Measurements from ENCODE around the gene PARD3B. TPM values are rescaled to one million over a fixed set of nuclear protein-coding genes. Genes with fewer than 3 reads are reported as not detected.

Gene PARD3B
- total RNA-seq, 2 experiments from 2014 or later, result 0.46 TPM; not detected in 1

- ChIA-PET POLR2A (no interaction called here), CTCF (no interaction called here)
- Mint-ChIP-seq H3K27ac (no peak overlapping the region), H3K4me1 (no peaks in the 10 kb centered on the region), H3K9me3 (ENCODE audit: low read depth) (no peaks in the 10 kb centered on the region), H3K36me3 (ENCODE audit: low read depth) (no peaks in the 10 kb centered on the region), H3K4me3 (no peak overlapping the region), H3K27me3 (no peaks in the 10 kb centered on the region)
- DNase-seq (no peak), ATAC-seq (no peak)
- intact Hi-C loops (cut with DNase I, micrococcal nuclease), result no loop called here
Observed at GRCh38 chr2:205177546-205177945, 632.3 kb downstream of the PARD3B start.

GRCh38 chr2:205180730-205181129 is 635.5 kb downstream of the PARD3B start:
- ATAC-seq, result no peak
- H3K4me3 Mint-ChIP-seq, result no peak overlapping the region
- ChIA-PET POLR2A (no interaction called here), CTCF (no interaction called here)
- intact Hi-C loops (cut with DNase I, micrococcal nuclease), result no loop called here
- no peaks in the 10 kb centered on the region for H3K9me3 Mint-ChIP-seq (ENCODE audit: low read depth)
- DNase-seq, result no peak
- no peak overlapping the region for H3K27ac Mint-ChIP-seq
- no peaks in the 10 kb centered on the region for H3K36me3 Mint-ChIP-seq (ENCODE audit: low read depth)
- H3K27me3 Mint-ChIP-seq, result no peaks in the 10 kb centered on the region
- H3K4me1 Mint-ChIP-seq, result no peaks in the 10 kb centered on the region

- Mint-ChIP-seq H3K4me1 (no peaks in the 10 kb centered on the region), H3K27me3 (no peaks in the 10 kb centered on the region), H3K36me3 (ENCODE audit: low read depth) (no peaks in the 10 kb centered on the region), H3K27ac (no peak overlapping the region), H3K4me3 (no peak overlapping the region), H3K9me3 (ENCODE audit: low read depth) (no peaks in the 10 kb centered on the region)
- intact Hi-C loops (cut with DNase I, micrococcal nuclease), result no loop called here
- no peak for ATAC-seq
- ChIA-PET CTCF (interaction anchor here (0.7 kb wide), 1 partner anchor 63 kb away, joined by 3 read pairs; no protein-coding TSS in a partner anchor), POLR2A (no interaction called here)
- DNase-seq, result no peak
Observed at GRCh38 chr2:205187731-205188130, 642.5 kb downstream of the PARD3B start.

GRCh38 chr2:205188239-205189138 is 643.2 kb downstream of the PARD3B start:
- H3K27ac Mint-ChIP-seq, result no peak overlapping the region
- H3K4me1 Mint-ChIP-seq, result no peaks in the 10 kb centered on the region
- intact Hi-C loops (cut with DNase I, micrococcal nuclease), result no loop called here
- no peak overlapping the region for H3K4me3 Mint-ChIP-seq
- no peaks in the 10 kb centered on the region for H3K36me3 Mint-ChIP-seq (ENCODE audit: low read depth)
- ATAC-seq (no peak), DNase-seq (no peak)
- ChIA-PET CTCF (interaction anchor here (0.7 kb wide), 1 partner anchor 63 kb away, joined by 3 read pairs; no protein-coding TSS in a partner anchor), POLR2A (no interaction called here)
- H3K9me3 Mint-ChIP-seq (ENCODE audit: low read depth), result no peaks in the 10 kb centered on the region
- no peaks in the 10 kb centered on the region for H3K27me3 Mint-ChIP-seq

GRCh38 chr2:205189301-205189700 is 644.0 kb downstream of the PARD3B start:
- ChIA-PET POLR2A (no interaction called here), CTCF (no interaction called here)
- Mint-ChIP-seq H3K36me3 (ENCODE audit: low read depth) (no peaks in the 10 kb centered on the region), H3K9me3 (ENCODE audit: low read depth) (no peaks in the 10 kb centered on the region), H3K4me1 (no peaks in the 10 kb centered on the region), H3K27ac (no peak overlapping the region), H3K4me3 (no peak overlapping the region), H3K27me3 (no peaks in the 10 kb centered on the region)
- ATAC-seq (no peak), DNase-seq (no peak)
- intact Hi-C loops (cut with DNase I, micrococcal nuclease), result no loop called here

DNA sequence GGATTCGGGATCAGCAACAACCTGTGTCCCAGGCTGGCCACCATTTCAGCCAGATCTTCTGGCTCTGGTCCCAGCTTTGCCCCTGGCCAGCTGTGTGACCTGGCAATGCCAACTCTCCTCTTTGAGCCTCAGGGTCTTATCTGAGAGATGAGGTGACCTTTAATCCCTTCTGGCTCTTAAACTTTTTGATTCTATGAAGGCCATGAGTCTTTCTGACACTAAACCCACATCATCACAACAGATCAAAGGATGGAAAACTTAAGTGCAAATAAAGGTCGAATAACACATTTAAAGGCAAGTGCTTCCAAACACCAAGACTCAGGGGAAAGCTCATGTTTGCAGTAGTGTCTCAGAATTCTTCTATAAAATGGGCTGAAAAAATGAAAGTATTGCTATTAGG is 645.3 kb downstream of the PARD3B start:
- DNase-seq (no peak), ATAC-seq (no peak)
- no peaks in the 10 kb centered on the region for H3K36me3 Mint-ChIP-seq (ENCODE audit: low read depth)
- ChIA-PET CTCF (no interaction called here), POLR2A (no interaction called here)
- intact Hi-C loops (cut with DNase I, micrococcal nuclease), result no loop called here
- no peak overlapping the region for H3K27ac Mint-ChIP-seq
- H3K9me3 Mint-ChIP-seq (ENCODE audit: low read depth), result no peaks in the 10 kb centered on the region
- H3K4me3 Mint-ChIP-seq, result no peak overlapping the region
- no peaks in the 10 kb centered on the region for H3K4me1 Mint-ChIP-seq
- H3K27me3 Mint-ChIP-seq, result no peaks in the 10 kb centered on the region

DNA sequence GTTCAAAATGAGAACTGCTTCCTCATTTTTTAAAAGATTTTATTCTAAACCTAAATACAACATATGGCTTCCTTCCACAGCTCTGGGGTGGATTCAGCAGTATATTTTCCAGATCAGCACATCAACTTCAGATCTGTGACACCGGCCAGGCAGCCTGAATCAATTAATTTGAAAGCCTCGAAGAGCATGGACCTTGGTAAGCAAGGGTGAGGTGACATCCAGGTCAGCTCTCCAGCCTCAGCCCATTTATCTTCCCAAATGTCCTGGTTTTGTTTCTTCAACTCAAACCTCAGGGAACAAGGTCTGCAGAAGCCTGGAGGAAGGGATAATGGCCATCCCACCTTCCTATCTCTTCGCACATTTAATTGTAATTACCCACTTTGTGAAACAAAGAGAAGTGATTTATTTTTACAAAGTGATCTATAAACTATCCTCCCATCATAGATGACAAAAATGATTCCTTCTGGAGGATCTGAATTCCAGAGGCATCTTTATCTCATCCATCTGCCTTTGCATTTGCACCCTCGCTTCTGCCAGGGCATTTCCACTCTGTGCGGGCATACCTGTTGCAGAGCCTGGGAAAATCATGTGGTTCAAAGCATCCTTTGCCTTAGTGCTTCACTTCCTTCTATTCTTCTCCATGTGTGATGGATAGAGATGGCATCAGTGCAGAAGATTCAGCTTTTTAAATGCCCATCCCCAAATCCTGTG is 648.0 kb downstream of the PARD3B start:
- ATAC-seq (no peak), DNase-seq (no peak)
- Mint-ChIP-seq H3K27ac (no peak overlapping the region), H3K4me3 (no peak overlapping the region), H3K4me1 (peaks cover 6% of the 10 kb centered on the region), H3K9me3 (ENCODE audit: low read depth) (no peaks in the 10 kb centered on the region), H3K36me3 (ENCODE audit: low read depth) (no peaks in the 10 kb centered on the region), H3K27me3 (no peaks in the 10 kb centered on the region)
- ChIA-PET POLR2A (no interaction called here), CTCF (interaction anchor here (0.5 kb wide), 1 partner anchor 10 kb away, joined by 4 read pairs; no protein-coding TSS in a partner anchor)
- intact Hi-C loops (cut with DNase I, micrococcal nuclease), result no loop called here

- no peak overlapping the region for H3K27ac Mint-ChIP-seq
- intact Hi-C loops (cut with DNase I, micrococcal nuclease), result no loop called here
- no peaks in the 10 kb centered on the region for H3K36me3 Mint-ChIP-seq (ENCODE audit: low read depth)
- POLR2A ChIA-PET, result no interaction called here
- H3K4me3 Mint-ChIP-seq, result no peak overlapping the region
- DNase-seq (no peak), ATAC-seq (no peak)
- H3K4me1 Mint-ChIP-seq, result peaks cover 6% of the 10 kb centered on the region
- CTCF ChIA-PET, result no interaction called here
- no peaks in the 10 kb centered on the region for H3K27me3 Mint-ChIP-seq
- no peaks in the 10 kb centered on the region for H3K9me3 Mint-ChIP-seq (ENCODE audit: low read depth)
Observed at GRCh38 chr2:205193836-205194228, 648.6 kb downstream of the PARD3B start.

DNA sequence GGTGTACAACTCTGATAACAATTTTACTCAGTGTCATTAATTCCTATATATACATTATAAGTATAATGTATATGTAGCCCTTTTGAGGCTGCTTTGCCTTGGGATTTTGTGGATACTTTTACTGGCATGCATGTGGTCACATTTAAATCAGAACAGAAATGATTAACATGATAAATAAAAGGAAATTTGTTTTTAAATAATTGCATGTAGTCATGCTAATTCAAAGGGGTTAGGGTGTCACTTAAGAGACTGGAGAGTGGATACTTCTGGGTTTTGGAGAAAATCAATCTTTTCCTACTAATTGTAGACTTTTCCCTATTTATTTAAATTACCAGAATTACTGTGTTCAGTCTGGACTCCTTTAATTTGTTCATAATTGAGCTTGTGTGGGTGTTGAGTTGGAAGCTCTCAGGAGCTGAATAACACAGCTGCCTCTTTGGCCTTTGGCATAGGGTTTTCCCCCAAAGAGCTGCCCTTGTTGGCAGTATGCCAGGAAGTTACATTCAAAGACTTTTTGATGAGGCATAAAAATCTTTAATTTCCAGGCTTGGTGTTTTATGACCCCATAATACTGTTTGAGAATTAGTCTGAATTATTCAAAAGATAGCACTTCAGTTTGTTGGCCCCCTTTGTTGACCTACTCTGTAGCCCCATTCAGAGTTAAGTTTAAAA is 652.3 kb downstream of the PARD3B start:
- intact Hi-C loops (cut with DNase I, micrococcal nuclease), result no loop called here
- DNase-seq, result peak; percentile 32
- ChIA-PET CTCF (no interaction called here), POLR2A (no interaction called here)
- H3K4me1 Mint-ChIP-seq, result peaks cover 6% of the 10 kb centered on the region
- H3K27ac Mint-ChIP-seq, result no peak overlapping the region
- H3K27me3 Mint-ChIP-seq, result no peaks in the 10 kb centered on the region
- H3K4me3 Mint-ChIP-seq, result no peak overlapping the region
- H3K9me3 Mint-ChIP-seq (ENCODE audit: low read depth), result no peaks in the 10 kb centered on the region
- no peaks in the 10 kb centered on the region for H3K36me3 Mint-ChIP-seq (ENCODE audit: low read depth)
- ATAC-seq, result no peak

DNA sequence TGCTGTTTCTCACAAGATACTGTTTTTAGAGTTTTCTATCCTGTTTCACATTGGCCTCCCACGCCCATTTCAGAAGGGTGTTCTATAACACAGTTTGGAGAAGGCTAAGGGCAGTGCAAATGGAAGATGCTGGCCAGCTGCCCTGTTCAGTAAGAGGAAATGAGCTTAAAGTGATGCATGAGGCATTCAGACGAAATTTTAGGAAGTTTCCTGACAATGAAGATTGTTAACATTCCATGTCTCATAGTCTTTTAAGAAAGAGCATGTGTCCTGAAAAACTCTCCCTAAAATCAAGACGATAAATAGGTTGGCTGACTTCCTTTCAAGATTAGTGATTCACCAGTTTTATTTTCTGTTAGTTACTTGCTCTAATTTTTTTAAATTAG is 652.9 kb downstream of the PARD3B start:
- ATAC-seq, result no peak
- no peak overlapping the region for H3K4me3 Mint-ChIP-seq
- no peaks in the 10 kb centered on the region for H3K36me3 Mint-ChIP-seq (ENCODE audit: low read depth)
- no peaks in the 10 kb centered on the region for H3K27me3 Mint-ChIP-seq
- intact Hi-C loops (cut with DNase I, micrococcal nuclease), result no loop called here
- H3K9me3 Mint-ChIP-seq (ENCODE audit: low read depth), result no peaks in the 10 kb centered on the region
- H3K27ac Mint-ChIP-seq, result no peak overlapping the region
- ChIA-PET POLR2A (interaction anchor here (0.6 kb wide), 1 partner anchor 28 kb away, joined by 4 read pairs; no protein-coding TSS in a partner anchor), CTCF (no interaction called here)
- peaks cover 6% of the 10 kb centered on the region for H3K4me1 Mint-ChIP-seq
- no peak for DNase-seq

DNA sequence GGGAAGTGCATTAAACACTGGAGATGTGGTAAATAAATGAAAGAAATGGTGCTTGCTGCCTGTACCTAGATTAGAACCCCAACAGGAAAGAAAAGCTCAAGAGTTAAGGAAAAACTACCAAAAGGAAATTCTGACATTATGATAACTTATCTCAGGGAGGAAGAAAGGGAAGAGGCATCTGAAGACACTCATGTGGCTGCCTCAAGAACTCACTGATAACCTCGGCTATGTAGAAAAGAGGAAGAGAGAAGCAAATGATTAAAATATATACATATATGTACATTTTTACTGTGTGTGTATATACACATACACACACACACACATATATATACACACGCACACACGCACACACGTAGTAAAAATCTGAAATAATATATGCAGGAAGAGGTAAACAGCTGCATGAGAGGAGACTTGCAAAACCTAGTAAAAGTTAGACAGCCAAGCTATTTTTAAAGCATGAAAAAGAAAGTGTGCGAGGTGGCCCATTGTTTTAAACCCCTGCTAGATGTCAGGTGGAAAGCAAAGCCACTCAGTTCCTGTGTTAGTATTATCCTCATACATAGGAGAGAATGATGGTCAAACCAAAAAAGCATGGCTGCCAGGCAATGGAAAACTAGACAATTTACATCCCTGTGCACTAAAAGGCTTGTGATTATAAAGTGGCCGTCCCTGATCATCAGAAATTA is 654.0 kb downstream of the PARD3B start:
- ATAC-seq, result no peak
- H3K36me3 Mint-ChIP-seq (ENCODE audit: low read depth), result no peaks in the 10 kb centered on the region
- no peak for DNase-seq
- peaks cover 6% of the 10 kb centered on the region for H3K4me1 Mint-ChIP-seq
- no peak overlapping the region for H3K4me3 Mint-ChIP-seq
- H3K9me3 Mint-ChIP-seq (ENCODE audit: low read depth), result no peaks in the 10 kb centered on the region
- CTCF ChIA-PET, result interaction anchor here (0.6 kb wide), 3 partner anchors 29 to 43 kb away, joined by 3 to 4 read pairs (median 3); no protein-coding TSS in a partner anchor
- H3K27me3 Mint-ChIP-seq, result no peaks in the 10 kb centered on the region
- POLR2A ChIA-PET, result interaction anchor here (0.6 kb wide), 1 partner anchor 268 kb away, joined by 4 read pairs; no protein-coding TSS in a partner anchor
- intact Hi-C loops (cut with DNase I, micrococcal nuclease), result no loop called here
- H3K27ac Mint-ChIP-seq, result no peak overlapping the region

Data from activated CD4-positive, alpha-beta T cell treated with anti-CD3 and anti-CD28 coated beads for 36 hours (primary cell).